Trophoblast cell (in vitro differentiated cells and primary cell): ENCODE results near the gene PWP1.
"Not testable (repeated sequence)": the region's sequence is repeated elsewhere in the genome, so short reads cannot be mapped to it uniquely, and the experiment has no call there.

Experiments
- DNase-seq, 2 donors: peaks; one replicate each; pipeline ENCODE4 v3.0.0-alpha.2; 2016
- H2AFZ ChIP-seq: 2 replicates; pipeline ENCODE4 v1.6.1; 2013; ENCODE audit warnings: low read length, moderate library complexity, mild to moderate bottlenecking; ENCODE audit not compliant: insufficient read depth, poor library complexity
- H2AK5ac ChIP-seq: 2 replicates; pipeline ENCODE4 v1.6.1; 2013; ENCODE audit warnings: mild to moderate bottlenecking, low read length
- H2BK120ac ChIP-seq: 2 replicates; pipeline ENCODE4 v1.6.1; 2013; ENCODE audit warnings: low read length, mild to moderate bottlenecking, moderate library complexity; ENCODE audit not compliant: insufficient read depth, poor library complexity
- H2BK12ac ChIP-seq: 2 replicates; pipeline ENCODE4 v1.6.1; 2013; ENCODE audit warnings: mild to moderate bottlenecking, low read length, moderate library complexity
- H2BK5ac ChIP-seq: 2 replicates; pipeline ENCODE4 v1.6.1; 2013; ENCODE audit warnings: low read length, low read depth, moderate library complexity, mild to moderate bottlenecking; ENCODE audit not compliant: poor library complexity
- H3K14ac ChIP-seq: 2 replicates; pipeline ENCODE4 v1.6.1; 2013; ENCODE audit warnings: mild to moderate bottlenecking, low read length
- H3K18ac ChIP-seq: 2 replicates; pipeline ENCODE4 v1.6.1; 2013; ENCODE audit warnings: mild to moderate bottlenecking, low read length
- H3K23ac ChIP-seq: 2 replicates; pipeline ENCODE4 v1.6.1; 2013; ENCODE audit warnings: low read length
- H3K27ac ChIP-seq: 2 replicates; pipeline ENCODE4 v1.5.1; 2013; ENCODE audit warnings: low read depth, mild to moderate bottlenecking, inconsistent platforms, low read length, moderate library complexity
- H3K27me3 ChIP-seq: 2 replicates; pipeline ENCODE4 v1.6.1; 2013; ENCODE audit warnings: inconsistent platforms, mild to moderate bottlenecking, low read length, moderate library complexity; ENCODE audit not compliant: insufficient read depth
- H3K36me3 ChIP-seq, 2 experiments: 1 replicate in 1 of 2; 2 replicates in 1 of 2; pipeline ENCODE4 v1.6.1; 2013; ENCODE audit warnings: low read length in 2 of 2, mild to moderate bottlenecking in 2 of 2, moderate library complexity in 1 of 2; ENCODE audit not compliant: insufficient read depth in 2 of 2, control insufficient read depth in 1 of 2
- H3K4ac ChIP-seq: 2 replicates; pipeline ENCODE4 v1.6.1; 2013; ENCODE audit warnings: low read depth, mild to moderate bottlenecking, low read length, moderate library complexity
- H3K4me1 ChIP-seq, 2 experiments: 1 replicate in 1 of 2; 2 replicates in 1 of 2; pipeline ENCODE4 v1.6.1; 2013; ENCODE audit warnings: low read length in 2 of 2, mild to moderate bottlenecking in 2 of 2, moderate library complexity in 1 of 2; ENCODE audit not compliant: insufficient read depth in 2 of 2, control insufficient read depth in 1 of 2
- H3K4me2 ChIP-seq: 2 replicates; pipeline ENCODE4 v1.6.1; 2013; ENCODE audit warnings: inconsistent platforms, mild to moderate bottlenecking, low read length, moderate library complexity
- H3K4me3 ChIP-seq: 2 replicates; pipeline ENCODE4 v1.5.1; 2013; ENCODE audit warnings: mild to moderate bottlenecking, low read depth, low read length, inconsistent platforms
- H3K79me1 ChIP-seq: one replicate; pipeline ENCODE4 v1.6.1; 2013; ENCODE audit warnings: low read length
- H3K79me2 ChIP-seq: 2 replicates; pipeline ENCODE4 v1.6.1; 2013; ENCODE audit warnings: low read length, mild to moderate bottlenecking; ENCODE audit not compliant: control insufficient read depth, insufficient read depth, poor library complexity
- H3K9ac ChIP-seq: 2 replicates; pipeline ENCODE4 v1.6.1; 2013; ENCODE audit warnings: mild to moderate bottlenecking, low read length
- H3K9me3 ChIP-seq: 2 replicates; pipeline ENCODE4 v1.6.1; 2013; ENCODE audit warnings: low read depth, mild to moderate bottlenecking, control low read depth, inconsistent platforms, low read length; ENCODE audit not compliant: insufficient read depth
- H4K12ac ChIP-seq: 2 replicates; pipeline ENCODE4 v1.6.1; 2013; ENCODE audit warnings: low read depth, mild to moderate bottlenecking, low read length, moderate library complexity
- H4K8ac ChIP-seq: 2 replicates; pipeline ENCODE4 v1.6.1; 2013; ENCODE audit warnings: low read depth, mild to moderate bottlenecking, low read length, moderate library complexity
- H4K91ac ChIP-seq: one replicate; pipeline ENCODE4 v1.6.1; 2013; ENCODE audit warnings: low read depth, mild to moderate bottlenecking, low read length, moderate library complexity
- WGBS: extraction: QIAGEN DNeasy Blood & Tissue Kit; methylation state at CpG from one replicate; pipeline ENCODE4 v1.1.7; 2013; ENCODE audit warnings: missing lambda C conversion rate; ENCODE audit not compliant: insufficient read length, insufficient coverage; ENCODE audit errors: extremely low coverage; 5-methylcytosine and 5-hydroxymethylcytosine counted together

Gene PWP1

DNA sequence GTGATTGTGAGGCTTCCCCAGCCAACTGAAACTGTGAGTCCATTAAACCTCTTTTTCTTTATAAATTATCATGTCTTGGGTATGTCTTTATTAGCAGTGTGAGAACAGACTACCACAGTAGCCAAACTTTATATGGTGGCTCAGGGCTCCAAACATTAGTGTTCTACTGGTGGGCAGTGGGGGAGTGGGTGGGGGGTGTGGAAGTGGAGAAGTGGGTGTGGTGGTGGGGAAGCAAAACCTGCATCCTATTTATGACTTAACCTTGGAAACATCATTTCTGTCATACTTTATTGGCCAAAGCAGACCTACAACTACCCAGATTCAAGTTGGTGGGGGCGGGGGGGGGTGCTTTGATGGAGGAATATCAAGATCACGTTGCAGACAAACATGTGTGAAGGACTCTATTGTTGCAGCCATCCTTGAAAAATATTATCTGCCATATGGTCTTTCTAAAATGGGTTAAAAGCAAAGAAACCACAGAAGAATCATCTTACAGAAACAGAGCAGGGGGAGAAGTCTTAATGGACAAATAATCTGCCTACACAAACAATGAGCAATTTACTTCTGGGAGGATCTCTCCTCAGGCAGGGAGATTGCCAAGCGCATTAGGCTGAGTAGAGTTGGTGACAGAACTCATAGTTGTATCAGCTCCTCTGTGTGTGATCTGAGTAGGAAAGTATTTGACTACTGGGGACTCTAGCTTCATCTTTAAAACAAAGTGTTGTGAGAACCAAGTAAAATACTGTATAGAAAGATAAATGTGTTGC lies 1.4 kb upstream of the PWP1 start:
- no peak overlapping the region for H3K14ac ChIP-seq
- no peaks in the 10 kb centered on the region for H3K9me3 ChIP-seq
- H3K18ac ChIP-seq, result no peak overlapping the region
- no peak overlapping the region for H2BK12ac ChIP-seq
- peaks cover 3 to 4% of the 10 kb centered on the region in 2 experiments for H3K36me3 ChIP-seq
- H3K79me2 ChIP-seq, result peaks cover 7% of the 10 kb centered on the region
- no CpG with 5 or more reads among the region's 3 CpGs for WGBS
- H3K4me3 ChIP-seq, result no peak overlapping the region
- no peak overlapping the region for H4K91ac ChIP-seq
- H2BK5ac ChIP-seq, result no peak overlapping the region
- no peak overlapping the region for H2BK120ac ChIP-seq
- no peaks in the 10 kb centered on the region for H3K27me3 ChIP-seq
- no peak overlapping the region for H3K23ac ChIP-seq
- no peak overlapping the region for H2AFZ ChIP-seq
- H4K8ac ChIP-seq, result no peak overlapping the region
- peaks cover 3% of the 10 kb centered on the region for H3K79me1 ChIP-seq
- no peak overlapping the region for H3K4ac ChIP-seq
- no peak for DNase-seq
- H3K27ac ChIP-seq, result no peak overlapping the region
- no peak overlapping the region for H3K9ac ChIP-seq
- H2AK5ac ChIP-seq, result no peak overlapping the region
- H4K12ac ChIP-seq, result peak overlapping the region; percentile 1
- peaks cover 3 to 5% of the 10 kb centered on the region in 2 experiments for H3K4me1 ChIP-seq
- H3K4me2 ChIP-seq, result no peak overlapping the region

GRCh38 chr12:107684990-107685359 lies 624 bp upstream of the PWP1 start:
- Histone ChIP-seq H2AFZ (no peak overlapping the region), H3K36me3 (peaks cover 5 to 7% of the 10 kb centered on the region in 2 experiments), H3K4me3 (no peak overlapping the region), H2AK5ac (no peak overlapping the region), H3K23ac (no peak overlapping the region), H3K18ac (no peak overlapping the region), H3K4me2 (peak overlapping the region; percentile 68), H3K27me3 (no peaks in the 10 kb centered on the region), H3K9ac (peak overlapping the region; percentile 45), H2BK120ac (no peak overlapping the region), H3K9me3 (no peaks in the 10 kb centered on the region), H3K4ac (no peak overlapping the region), H4K8ac (peak overlapping the region; percentile 77), H4K91ac (peak overlapping the region; percentile 2), H4K12ac (peak overlapping the region; percentile 1), H3K4me1 (peaks cover 3 to 5% of the 10 kb centered on the region in 2 experiments), H3K79me1 (peaks cover 3% of the 10 kb centered on the region), H3K27ac (no peak overlapping the region), H2BK5ac (no peak overlapping the region), H3K79me2 (peaks cover 7% of the 10 kb centered on the region), H3K14ac (peak overlapping the region; percentile 35), H2BK12ac (no peak overlapping the region)
- DNase-seq, result peak; percentile 4 to 36
- no CpG with 5 or more reads among the region's 9 CpGs for WGBS

DNA sequence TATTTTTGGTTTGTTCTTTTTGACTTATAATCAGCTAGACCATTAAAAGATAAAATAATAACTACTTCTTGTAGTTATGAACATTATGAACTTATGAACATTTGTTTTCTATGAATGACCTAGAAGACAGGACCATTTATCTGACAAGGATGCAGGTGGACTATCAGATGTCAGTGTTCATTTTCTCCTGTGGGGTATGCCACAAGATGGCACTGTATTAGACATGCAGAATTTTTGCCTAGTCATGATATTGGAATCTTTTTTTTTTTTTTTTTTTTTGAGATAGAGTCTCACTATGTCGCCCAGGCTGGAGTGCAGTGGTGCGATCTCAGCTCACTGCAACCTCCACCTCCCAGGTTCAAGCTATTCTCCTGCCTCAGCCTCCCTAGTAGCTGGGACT lies 10.2 kb downstream of the PWP1 start:
- peaks cover 22 to 40% of the 10 kb centered on the region in 2 experiments for H3K36me3 ChIP-seq
- H4K91ac ChIP-seq, H3K4me2 ChIP-seq, H3K4me1 ChIP-seq, H3K79me2 ChIP-seq, H4K12ac ChIP-seq, H3K23ac ChIP-seq, H2BK5ac ChIP-seq, H3K18ac ChIP-seq, H3K4me3 ChIP-seq, H4K8ac ChIP-seq, H2AFZ ChIP-seq, H3K4ac ChIP-seq, H2AK5ac ChIP-seq, H3K79me1 ChIP-seq, H3K9ac ChIP-seq, H3K14ac ChIP-seq, H2BK12ac ChIP-seq, H3K27me3 ChIP-seq, H3K27ac ChIP-seq, H3K9me3 ChIP-seq, H2BK120ac ChIP-seq: not testable (repeated sequence)
- WGBS, result no CpG with 5 or more reads among the region's 2 CpGs
- DNase-seq, result peak in 1 of 2 donors; percentile 13

DNA sequence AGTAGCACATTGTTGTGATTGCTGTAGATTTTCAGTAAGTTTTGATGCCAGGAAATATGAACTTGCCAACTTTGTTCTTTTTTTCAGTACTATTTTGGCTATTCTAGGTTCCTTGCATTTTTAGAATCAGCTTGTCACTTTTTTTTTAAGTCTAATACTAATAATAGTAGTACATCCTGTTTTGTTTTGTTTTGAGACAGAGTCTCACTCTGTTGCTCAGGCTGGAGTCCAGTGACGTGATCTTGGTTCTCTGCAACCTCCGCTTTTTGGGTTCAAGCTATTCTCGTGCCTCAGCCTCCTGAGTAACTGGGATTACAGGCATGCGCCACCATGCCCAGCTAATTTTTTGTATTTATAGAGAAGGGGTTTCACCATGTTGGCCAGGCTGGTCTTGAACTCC lies 16.5 kb downstream of the PWP1 start:
- Histone ChIP-seq H4K91ac (no peak overlapping the region), H3K9me3 (peaks cover 2% of the 10 kb centered on the region), H3K4me2 (no peak overlapping the region), H4K12ac (no peak overlapping the region), H2AK5ac (no peak overlapping the region), H3K4me3 (no peak overlapping the region), H3K4me1 (no peaks in the 10 kb centered on the region), H3K79me2 (no peaks in the 10 kb centered on the region), H3K4ac (no peak overlapping the region), H2BK5ac (no peak overlapping the region), H3K27ac (no peak overlapping the region), H3K79me1 (no peaks in the 10 kb centered on the region), H3K14ac (no peak overlapping the region), H2AFZ (no peak overlapping the region), H3K18ac (no peak overlapping the region), H4K8ac (no peak overlapping the region), H3K27me3 (no peaks in the 10 kb centered on the region), H3K9ac (no peak overlapping the region), H2BK12ac (no peak overlapping the region), H2BK120ac (no peak overlapping the region), H3K36me3 (peaks cover 28 to 38% of the 10 kb centered on the region in 2 experiments), H3K23ac (no peak overlapping the region)
- no CpG with 5 or more reads among the region's 4 CpGs for WGBS
- DNase-seq, result no peak
